Fibroblast of gingiva (primary cell): Measurements from ENCODE around the gene CTSS.
"Not testable (repeated sequence)": the region's sequence is repeated elsewhere in the genome, so short reads cannot be mapped to it uniquely, and the experiment has no call there.

Experiments used
- DNase-seq: peaks from one replicate; pipeline ENCODE4 v3.0.0-alpha.2; 2011; ENCODE audit warnings: low read depth

The CTSS gene

DNA sequence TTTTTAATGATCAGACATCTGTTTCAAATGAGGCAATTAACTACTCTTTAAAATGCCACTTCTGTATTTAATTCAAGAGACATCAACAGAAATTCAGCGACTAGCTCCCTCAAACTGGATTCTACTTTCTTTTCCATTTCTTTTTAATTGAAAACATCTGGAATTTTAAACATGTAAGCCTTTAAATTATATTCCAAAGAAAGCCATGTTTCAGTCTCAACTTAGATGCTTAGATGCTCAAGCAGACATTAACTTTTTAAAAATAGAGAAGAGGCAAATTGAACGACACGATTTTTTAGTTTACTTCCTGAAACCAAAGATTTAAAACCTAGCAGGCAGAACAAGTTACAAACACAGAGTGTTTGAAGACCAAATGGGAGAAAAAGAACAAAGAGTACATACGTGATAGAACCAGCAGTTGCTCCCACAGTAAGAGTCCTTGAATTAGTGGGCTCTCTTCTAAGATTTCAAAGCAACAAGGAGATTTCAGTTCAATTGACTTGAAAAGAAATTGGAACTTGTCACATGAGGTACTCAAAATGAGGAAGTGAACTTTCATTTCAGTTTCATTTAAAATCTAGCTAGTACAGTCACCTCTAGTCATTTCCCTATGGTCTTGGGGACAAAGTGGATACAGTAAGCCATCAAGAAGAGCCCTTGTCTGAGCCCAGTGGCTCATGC, at the start of gene CTSS:
Gene CTSS, minus strand, starts transcription at position 483 of the 681 bp plus-strand sequence. CDS start 1,015 bp downstream, outside the sequence.
- DNase-seq: peak; percentile 14

DNA sequence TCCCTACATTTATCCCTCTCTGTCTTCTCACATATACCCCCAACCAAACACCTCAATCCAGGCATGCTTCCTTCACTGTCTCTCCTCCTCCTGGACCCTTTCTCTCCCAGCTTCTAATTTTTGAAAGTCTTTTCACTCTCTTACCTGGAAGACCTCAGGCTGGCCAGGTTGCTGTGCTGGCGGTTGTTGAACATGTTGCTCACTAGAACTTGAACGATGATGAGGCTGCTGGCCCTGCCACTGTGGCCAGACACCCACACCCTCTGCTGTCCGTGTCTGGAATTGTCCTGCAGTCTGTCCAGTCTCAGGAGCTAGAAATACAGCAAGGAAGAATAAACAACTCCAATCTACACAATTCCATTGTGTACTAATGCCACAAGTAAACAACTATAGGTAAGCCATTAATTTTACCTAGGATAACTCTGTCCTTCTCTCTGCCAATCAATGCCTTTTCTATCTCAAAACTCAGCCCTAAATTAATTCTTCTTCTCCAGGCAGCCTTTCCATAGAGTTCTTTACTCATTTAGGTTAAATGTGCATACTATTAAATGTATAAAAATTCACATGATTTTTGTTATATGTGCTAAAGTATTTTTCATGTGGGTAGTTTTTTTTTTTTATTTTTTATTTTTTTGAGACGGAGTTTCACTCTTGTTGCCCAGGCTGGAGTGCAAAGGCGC, 47.6 kb upstream of the CTSS start:
- peak; percentile 64 for DNase-seq

DNA sequence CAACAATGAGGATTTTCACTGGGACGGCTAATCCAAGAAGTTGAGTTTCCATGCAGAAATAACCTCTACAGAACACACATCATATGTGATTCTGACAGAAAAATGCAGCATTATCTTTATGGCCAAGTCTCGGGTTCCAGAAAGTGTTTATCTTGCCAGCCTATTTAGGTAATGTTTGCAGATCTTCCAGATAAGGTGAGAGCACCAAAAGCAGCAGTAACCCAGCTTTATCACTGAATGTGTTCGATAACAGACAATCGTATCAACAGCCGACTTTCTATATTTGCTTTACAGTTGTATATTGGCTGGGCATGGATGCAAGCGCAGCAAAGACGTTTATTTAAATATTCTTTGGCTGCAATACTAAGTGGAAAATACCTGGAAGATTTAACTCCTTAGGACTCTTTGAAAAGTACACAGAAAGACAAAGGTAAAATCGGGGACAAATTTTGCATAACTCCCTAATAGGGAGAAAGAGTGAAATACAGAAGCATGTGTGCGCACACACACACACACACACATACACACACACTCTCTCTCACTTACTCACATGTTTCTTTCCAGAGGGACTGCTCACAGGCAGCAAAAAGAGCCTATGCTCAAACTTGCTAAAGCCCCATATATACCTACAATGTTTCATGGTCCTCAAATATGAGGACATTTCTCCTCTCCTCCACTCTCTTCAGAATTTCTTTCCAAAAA, 45.5 kb upstream of the CTSS start:
- DNase-seq: no peak

DNA sequence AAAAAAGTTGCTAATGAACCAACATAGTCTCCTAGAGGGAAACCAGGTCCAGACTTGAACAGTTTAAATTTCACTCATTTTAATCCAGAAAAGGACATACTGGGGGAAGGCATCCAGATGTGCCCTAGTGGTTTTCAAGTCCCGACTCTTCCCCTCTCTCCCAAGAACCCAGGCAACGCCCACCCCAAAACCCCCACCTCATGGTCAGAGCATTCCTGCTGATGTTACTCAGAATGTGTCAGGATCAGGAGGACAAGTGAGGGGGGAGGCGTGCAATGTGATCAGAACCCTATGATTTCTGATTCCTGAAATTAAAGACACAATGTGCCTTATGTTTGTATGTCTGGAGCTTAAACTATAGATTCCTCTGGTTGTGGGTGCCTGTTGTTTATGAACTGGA, 44.1 kb upstream of the CTSS start:
- DNase-seq: peak; percentile 59

DNA sequence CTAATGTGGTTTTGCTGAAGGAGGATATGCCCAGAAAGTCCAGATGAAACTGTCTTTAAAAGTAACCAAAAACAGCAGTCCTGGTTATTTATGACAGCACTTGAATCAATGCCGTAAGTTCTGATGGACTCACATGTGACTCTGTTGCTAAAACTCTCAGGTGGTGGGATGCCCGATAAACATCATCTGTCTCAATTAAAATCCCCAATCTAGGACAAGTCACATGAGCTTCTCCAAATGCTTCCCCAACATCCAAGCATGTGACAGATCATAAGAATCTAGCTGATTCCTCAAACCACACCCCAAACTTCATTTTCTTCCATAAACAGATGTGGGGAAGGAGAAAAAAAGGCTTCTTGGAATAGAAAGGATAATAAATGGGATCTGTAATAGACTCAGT, 43.3 kb upstream of the CTSS start:
- peak; percentile 36 for DNase-seq

DNA sequence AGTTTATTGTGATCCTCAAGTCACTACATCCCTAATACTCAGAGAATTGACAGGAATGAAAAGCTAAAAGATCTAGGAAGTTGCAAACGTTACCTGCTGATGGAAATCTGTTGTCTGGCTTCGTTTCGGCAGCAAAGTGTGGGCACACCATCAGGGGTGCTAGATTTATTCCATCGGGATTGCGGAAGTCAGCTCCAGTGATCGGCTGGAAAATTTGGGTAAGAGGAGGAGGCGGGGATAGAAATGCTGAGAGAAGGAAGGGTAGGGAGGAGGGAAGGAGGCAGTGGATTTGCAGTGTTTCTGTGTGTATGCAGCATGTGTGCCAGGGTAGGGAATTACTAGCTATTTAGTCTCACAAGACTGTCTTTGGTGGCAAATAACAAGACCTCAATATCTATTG, 42.5 kb upstream of the CTSS start, which contains the start of gene CTSK:
Gene CTSK, minus strand, starts transcription at position 140 of the 400 bp plus-strand sequence. CDS start 1,455 bp downstream, outside the sequence.
- DNase-seq: peak; percentile 64

DNA sequence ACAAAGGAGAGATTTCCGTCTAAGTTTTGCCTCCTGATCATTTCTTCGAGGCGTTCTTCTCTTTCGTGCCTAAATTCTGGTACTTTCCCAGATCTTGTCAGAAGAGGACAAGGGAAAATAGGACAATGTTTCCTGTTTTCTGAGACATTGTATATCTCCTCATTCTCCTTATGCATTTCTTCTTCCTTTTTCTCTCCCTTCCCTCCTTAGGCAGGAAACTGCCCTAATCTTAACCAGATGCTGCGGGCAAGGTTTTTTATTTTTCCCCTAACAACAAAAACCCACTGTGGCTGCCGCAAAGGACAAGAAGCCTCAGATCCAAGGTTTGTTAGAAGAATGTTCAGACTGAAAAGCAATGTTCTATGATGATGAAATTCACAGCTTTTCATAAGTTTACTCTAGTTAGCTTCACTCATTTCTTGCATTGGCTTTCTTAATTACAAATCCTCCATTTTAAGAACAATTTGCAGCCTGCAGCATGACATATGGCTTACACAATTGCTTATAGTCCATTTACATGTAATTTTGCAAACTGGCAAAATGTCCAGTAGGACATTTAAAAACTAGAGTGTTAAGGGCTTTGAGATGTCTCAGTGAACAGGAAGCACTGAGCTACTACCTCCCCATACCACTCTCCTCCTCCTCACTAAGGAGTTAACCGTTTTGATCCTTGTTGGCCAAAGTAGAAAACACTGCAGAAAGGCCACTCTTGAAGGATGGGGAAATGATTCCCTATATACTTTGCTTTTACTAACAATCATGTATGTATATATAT, 41.9 kb upstream of the CTSS start:
- DNase-seq: peak; percentile 40

DNA sequence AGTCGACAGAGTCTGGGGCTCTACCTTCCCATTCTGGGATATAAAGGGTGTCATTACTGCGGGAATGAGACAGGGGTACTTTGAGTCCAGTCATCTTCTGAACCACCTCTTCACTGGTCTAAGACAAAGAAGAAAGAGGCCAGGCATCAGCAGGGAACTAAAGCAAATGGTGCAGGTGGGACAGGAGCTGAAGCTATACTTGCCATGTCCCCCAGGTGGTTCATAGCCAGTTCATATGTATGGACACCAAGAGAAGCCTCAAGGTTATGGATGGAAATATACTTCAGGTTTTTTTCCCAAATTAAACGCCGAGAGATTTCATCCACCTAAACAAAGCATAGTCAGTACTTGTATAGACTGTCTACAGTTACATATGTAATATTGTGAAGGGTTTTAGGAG, 40.3 kb upstream of the CTSS start:
- DNase-seq: no peak

DNA sequence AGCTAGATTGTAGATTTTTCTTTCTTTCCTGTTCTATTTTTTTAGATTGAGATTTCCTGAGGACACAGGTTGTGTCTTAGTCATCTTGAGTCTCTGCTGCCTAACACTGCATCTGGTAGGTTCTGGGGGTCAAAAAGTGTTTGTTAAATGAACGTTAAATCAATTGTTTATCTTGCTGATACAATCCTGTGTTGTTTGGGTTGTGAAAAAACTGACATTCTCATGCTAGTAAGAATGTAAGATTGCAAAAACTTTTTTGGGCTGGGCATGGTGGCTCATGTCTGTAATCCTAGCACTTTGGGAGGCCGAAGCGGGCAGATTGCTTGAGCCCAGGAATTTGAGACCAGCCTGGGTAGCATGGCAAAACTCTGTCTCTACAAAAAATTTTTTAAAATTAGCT, 39.1 kb upstream of the CTSS start:
- peak; percentile 69 for DNase-seq

DNA sequence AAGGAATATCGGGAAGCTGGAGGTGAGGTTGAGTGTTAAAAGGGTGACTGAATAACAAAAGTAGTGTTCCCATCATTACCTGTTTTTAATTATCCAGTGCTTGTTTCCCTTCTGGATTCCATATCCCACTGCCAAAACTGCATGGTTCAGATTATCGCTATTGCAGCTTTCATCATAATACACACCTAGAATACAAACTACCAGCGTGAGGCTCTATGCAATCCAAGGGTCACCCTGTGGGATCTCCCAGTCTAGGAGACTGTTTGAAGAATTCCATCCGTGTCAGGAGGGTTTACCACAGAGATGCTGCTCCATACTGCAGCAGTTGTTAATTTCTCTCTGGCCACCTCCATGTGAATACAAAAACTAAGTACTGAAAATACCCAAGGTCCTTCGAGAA, 33.5 kb upstream of the CTSS start:
- no peak for DNase-seq

DNA sequence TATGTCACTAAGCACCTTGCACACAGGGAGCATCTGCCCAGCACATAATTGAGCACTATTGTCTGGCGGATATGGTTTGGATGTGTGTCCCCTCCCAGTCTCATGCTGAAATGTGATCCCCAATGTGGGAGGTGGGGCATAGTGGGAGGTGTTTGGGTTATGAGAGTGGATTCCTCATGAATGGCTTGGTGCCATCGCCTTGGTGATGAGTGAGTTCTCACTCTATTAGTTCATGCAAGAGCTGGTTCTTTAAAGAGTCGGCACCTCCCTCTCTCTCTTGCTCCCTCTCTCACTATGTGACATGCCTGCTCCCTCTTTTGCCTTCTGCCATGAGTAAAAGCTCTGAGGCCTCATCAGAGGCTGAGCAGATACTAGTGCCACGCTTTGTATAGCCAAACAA, 32.9 kb upstream of the CTSS start:
- peak; percentile 8 for DNase-seq

DNA sequence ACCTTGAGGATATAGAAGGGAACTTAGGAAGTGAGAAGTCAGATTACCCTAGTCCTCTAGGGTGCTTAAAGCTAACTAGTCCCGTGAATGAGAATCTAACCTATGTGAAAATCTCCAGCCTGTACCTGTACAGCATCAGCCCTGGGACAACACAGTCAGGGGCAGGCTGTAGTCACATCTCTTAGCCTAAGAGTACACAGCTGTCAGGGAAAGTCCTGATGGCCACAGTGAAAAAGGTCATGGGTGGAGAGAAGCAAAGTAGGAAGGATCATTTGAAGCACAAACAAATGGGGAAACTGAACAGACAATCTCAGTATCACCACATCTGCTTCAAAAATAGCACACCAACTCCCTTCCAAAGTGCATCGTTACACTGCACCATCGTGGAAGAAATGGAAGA, 30.8 kb upstream of the CTSS start:
- no peak for DNase-seq

DNA sequence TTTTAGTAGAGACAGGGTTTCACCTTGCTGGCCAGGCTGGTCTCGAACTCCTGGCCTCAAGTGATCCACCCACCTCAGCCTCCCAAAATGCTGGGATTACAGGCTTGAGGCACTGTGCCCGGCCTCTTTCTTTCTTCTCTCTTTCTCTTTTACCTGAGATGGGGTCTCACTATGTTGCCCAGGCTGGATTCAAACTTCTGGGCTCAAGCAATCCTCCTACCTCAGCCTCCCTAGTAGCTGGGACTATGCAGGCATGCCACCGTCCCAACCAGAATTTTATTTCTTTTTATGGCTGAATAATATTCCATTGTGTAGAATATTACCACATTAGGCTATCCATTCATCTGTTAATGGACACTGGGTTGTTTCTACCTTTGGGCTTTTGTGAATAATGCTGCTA, 28.2 kb upstream of the CTSS start:
- not testable (repeated sequence) for DNase-seq

DNA sequence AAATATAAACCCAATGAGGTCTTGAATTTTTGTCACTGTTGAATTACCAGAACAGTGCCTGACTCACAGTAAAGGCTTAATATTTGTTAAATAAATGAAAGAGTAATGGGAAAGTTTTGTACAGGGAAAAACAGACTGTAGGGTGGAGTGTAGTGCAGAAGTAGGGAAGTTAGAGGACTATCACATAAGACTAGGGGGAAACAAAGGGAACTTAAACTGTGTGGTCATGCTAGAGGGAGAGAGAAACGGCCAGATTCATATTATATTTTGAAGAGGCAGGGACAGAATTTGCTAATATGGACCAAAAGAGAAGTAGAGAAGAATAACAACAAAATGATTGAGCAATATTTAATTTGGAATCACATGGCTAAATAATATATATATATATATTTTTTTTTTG, 27.6 kb upstream of the CTSS start:
- DNase-seq: no peak

DNA sequence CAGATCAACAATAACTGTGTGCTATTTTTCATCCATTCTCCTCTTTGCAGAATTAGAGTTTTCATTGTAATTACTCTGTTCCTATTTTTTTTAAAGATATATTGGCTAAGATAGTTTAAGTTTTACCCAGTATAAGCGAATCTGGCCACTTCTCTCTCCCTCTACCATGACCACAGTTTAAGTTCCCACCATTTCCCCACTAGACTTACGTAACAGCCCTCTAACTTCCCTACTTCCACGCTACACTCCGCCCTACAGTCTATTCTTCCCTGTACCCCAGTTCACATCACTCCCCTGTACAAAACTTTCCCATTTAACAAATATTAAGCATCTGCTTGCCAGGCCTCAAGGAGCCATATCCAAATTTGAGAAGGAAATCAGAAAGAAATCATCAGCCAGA, 26.0 kb upstream of the CTSS start:
- no peak for DNase-seq

DNA sequence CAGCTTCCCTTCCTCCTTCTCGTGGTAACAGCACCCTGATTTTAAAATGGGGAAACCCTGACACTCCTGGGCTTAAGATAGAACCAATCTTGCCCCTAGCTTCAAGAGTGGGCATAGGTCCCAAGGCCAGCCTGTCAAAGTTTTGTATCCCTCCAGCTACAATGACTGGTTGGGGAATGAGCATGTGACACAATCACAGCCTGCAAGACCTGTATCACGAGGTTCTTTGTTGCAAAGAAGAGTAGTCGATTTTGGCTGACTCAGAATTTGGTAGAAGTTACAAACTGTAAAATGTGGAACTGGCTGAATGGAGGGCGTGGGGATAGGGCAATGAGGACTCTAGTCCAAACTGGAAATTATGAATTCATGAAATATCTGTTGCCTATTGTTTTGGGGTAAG, 23.8 kb upstream of the CTSS start:
- no peak for DNase-seq

DNA sequence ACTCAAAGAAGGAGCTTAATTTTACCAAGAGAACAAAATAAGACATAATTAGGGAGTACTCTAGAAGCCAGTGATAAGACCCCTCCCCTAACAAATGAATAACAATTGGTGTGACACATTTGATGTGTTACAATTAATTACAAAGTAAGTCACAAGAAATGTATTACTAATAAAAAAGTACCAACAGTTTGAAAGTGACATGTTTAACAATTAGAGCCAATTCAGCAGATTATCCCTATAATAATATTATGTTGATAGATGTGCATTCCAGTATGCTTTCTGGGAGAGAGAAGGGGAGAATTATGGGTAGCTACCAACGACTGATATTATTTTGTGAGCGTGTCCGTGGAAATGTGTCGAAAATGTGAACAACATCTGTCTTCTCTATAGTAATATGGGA, 23.4 kb upstream of the CTSS start:
- DNase-seq: no peak

DNA sequence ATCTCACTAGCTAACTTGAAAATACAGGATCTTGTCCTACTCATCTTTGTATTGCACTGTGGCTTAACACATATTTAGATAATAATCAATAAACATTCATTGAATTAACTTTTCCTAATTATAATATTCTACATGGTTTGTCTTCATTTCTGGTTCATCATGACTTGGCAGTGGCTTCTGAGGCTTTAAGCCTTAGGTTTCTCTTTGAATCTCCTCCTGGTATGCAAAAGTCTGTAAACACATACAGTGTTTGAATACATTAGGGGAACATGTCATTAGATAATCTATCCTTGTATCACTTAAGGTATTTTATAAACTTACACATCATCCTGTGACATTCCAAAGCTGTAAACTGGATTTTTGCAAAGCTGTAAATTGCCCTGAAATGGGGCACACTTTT, 21.9 kb upstream of the CTSS start:
- no peak for DNase-seq

DNA sequence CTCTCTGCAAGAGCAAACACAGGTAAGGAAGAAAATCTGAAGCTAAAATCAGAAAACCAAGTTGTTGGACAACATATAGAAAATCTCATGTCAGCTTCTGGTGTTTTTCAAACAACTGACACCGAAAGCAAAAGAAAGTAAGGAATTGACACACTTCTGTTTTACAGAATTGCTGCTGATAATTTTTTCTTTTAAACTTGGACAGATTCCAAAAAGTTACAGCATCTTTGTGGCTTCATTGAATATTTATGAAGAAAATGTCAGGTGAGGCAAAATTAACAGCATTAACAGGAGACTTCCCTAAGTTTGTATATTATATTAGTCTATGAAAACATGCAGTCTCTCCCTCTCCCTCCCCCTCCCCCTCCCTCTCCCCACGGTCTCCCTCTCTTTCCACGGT, 14.9 kb upstream of the CTSS start:
- DNase-seq: no peak

DNA sequence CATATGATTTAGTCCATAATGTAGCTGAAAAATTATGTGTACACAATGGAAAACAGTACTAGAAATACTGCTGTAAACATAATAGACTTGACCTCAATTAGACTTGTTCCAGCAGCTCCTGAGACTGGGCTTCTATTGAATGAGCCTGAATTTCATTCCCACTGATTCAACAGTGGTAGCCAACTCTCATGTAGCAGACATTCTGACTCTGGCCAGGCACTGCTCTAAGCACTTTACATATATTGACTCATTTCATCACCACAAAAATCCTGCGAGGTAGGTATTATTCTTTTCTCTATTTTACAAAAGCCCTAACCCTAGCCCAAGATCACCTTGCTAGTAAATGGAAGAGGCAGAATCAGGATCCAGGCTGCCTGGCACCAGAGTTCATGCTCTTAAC, 12.8 kb upstream of the CTSS start:
- DNase-seq: no peak

DNA sequence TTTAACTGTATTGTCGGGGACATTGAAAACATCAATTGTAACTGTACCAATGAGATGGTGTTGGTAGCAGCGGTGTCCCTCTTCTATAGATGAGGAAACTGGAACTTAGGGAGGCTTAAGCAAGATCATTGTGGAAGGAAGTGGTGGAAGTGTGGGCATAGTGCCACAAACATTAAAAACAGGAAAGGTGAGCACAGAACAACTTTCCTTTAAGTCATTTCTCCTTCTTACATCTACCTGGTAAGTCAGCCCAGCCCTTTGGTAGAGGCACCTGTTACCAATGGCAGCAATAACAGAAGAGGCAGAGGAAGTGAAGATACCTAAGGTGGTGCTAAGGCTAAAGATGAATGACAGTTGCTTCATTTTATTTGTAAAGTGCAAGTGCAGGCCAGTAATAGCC, 12.0 kb upstream of the CTSS start:
- no peak for DNase-seq

DNA sequence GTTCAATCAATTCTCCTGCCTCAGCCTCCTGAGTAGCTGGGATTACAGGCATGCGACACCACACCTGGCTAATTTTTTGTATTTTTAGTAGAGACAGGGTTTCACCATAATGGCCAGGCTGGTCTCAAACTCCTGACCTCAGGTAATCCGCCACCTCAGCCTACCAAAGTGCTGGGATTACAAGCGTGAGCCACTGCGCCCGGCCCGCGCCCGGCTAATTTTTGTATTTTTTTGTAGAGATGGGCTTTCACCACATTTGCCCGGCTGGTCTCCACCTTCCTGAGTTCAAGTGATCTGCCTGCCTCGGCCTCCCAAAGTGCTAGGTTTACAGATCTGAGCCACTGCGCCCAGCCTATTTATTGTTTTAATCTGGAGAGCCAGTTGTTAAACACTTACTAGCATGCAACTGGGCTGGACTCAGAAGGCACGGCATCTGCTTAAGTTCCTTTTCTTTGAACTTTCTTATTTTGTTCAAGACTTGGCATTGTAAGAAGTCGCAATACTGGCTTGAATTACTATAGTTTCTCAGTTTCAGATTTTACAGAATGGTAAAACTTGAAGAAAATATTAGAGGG, 10.4 kb upstream of the CTSS start:
- not testable (repeated sequence) for DNase-seq
